Stimulated activated memory B cell treated with anti-CD40 and anti-IgM and Interleukin-4, amounts not matched to agents 10 μg/mL and 1 μg/mL and 100 μg/mL, for 72 hours (primary cell): ENCODE data around the gene STK11.
A peak's percentile ranks its signal among the peaks of the same experiment; 100 is the strongest.

ENCODE experiments used
- ATAC-seq: fragments of 150-1000 bp; cut with Tn5 transposase; 2 replicates; pipeline ENCODE4 v1.10.0; 2021
- H3K27ac Mint-ChIP-seq: one replicate; pipeline ENCODE4 v1.8.0; 2022; ENCODE audit warnings: mild to moderate bottlenecking, mixed read lengths
- H3K27me3 Mint-ChIP-seq: one replicate; pipeline ENCODE4 v1.8.0; 2022; ENCODE audit warnings: mixed read lengths
- H3K36me3 Mint-ChIP-seq: one replicate; pipeline ENCODE4 v1.8.0; 2022; ENCODE audit warnings: mixed read lengths
- H3K4me1 Mint-ChIP-seq: one replicate; pipeline ENCODE4 v1.8.0; 2022; ENCODE audit warnings: mixed read lengths
- H3K4me3 Mint-ChIP-seq: one replicate; pipeline ENCODE4 v1.8.0; 2022; ENCODE audit warnings: mild to moderate bottlenecking, moderate library complexity, mixed read lengths
- H3K9me3 Mint-ChIP-seq: one replicate; pipeline ENCODE4 v1.8.0; 2022; ENCODE audit warnings: mixed read lengths

Gene STK11

GRCh38 chr19:1262623-1263123 is 57.1 kb downstream of the STK11 start:
- ATAC-seq, result no peak
- Mint-ChIP-seq H3K27ac (peak overlapping the region; percentile 97), H3K9me3 (no peaks in the 10 kb centered on the region), H3K4me1 (peaks cover 81% of the 10 kb centered on the region), H3K36me3 (peaks cover 12% of the 10 kb centered on the region), H3K4me3 (peak overlapping the region; percentile 81), H3K27me3 (no peaks in the 10 kb centered on the region)

GRCh38 chr19:1263188-1263587 is 57.6 kb downstream of the STK11 start:
- Mint-ChIP-seq H3K36me3 (peaks cover 7% of the 10 kb centered on the region), H3K27me3 (no peaks in the 10 kb centered on the region), H3K27ac (peak overlapping the region; percentile 97), H3K4me3 (peak overlapping the region; percentile 81), H3K4me1 (peaks cover 81% of the 10 kb centered on the region), H3K9me3 (no peaks in the 10 kb centered on the region)
- ATAC-seq, result no peak

GRCh38 chr19:1264801-1265614 is 59.4 kb downstream of the STK11 start:
- Mint-ChIP-seq H3K27me3 (no peaks in the 10 kb centered on the region), H3K4me1 (peaks cover 78% of the 10 kb centered on the region), H3K36me3 (peaks cover 9% of the 10 kb centered on the region), H3K27ac (peak overlapping the region; percentile 97), H3K4me3 (peak overlapping the region; percentile 74), H3K9me3 (no peaks in the 10 kb centered on the region)
- peak; percentile 37 for ATAC-seq

GRCh38 chr19:1265615-1266128 is 60.1 kb downstream of the STK11 start:
- peaks cover 15% of the 10 kb centered on the region for H3K36me3 Mint-ChIP-seq
- no peaks in the 10 kb centered on the region for H3K9me3 Mint-ChIP-seq
- H3K27me3 Mint-ChIP-seq, result no peaks in the 10 kb centered on the region
- peak overlapping the region; percentile 74 for H3K4me3 Mint-ChIP-seq
- peaks cover 81% of the 10 kb centered on the region for H3K4me1 Mint-ChIP-seq
- H3K27ac Mint-ChIP-seq, result peak overlapping the region; percentile 97
- peak; percentile 2 for ATAC-seq

- ATAC-seq, result peak; percentile 66
- Mint-ChIP-seq H3K27me3 (no peaks in the 10 kb centered on the region), H3K4me3 (peak overlapping the region; percentile 73), H3K27ac (peak overlapping the region; percentile 97), H3K36me3 (peaks cover 22% of the 10 kb centered on the region), H3K9me3 (no peaks in the 10 kb centered on the region), H3K4me1 (peaks cover 82% of the 10 kb centered on the region)
Observed at GRCh38 chr19:1266129-1266915, 60.7 kb downstream of the STK11 start.

GRCh38 chr19:1266916-1267476 is 61.4 kb downstream of the STK11 start:
- ATAC-seq, result peak; percentile 2
- H3K27me3 Mint-ChIP-seq, result no peaks in the 10 kb centered on the region
- no peaks in the 10 kb centered on the region for H3K9me3 Mint-ChIP-seq
- H3K4me1 Mint-ChIP-seq, result peaks cover 82% of the 10 kb centered on the region
- peak overlapping the region; percentile 97 for H3K27ac Mint-ChIP-seq
- H3K36me3 Mint-ChIP-seq, result peaks cover 29% of the 10 kb centered on the region
- H3K4me3 Mint-ChIP-seq, result peak overlapping the region; percentile 73

- no peaks in the 10 kb centered on the region for H3K9me3 Mint-ChIP-seq
- no peaks in the 10 kb centered on the region for H3K27me3 Mint-ChIP-seq
- peaks cover 35% of the 10 kb centered on the region for H3K36me3 Mint-ChIP-seq
- no peak for ATAC-seq
- H3K27ac Mint-ChIP-seq, result peak overlapping the region; percentile 97
- H3K4me1 Mint-ChIP-seq, result peaks cover 78% of the 10 kb centered on the region
- peak overlapping the region; percentile 69 for H3K4me3 Mint-ChIP-seq
Observed at GRCh38 chr19:1267477-1268225, 62.1 kb downstream of the STK11 start.

- H3K36me3 Mint-ChIP-seq, result peaks cover 43% of the 10 kb centered on the region
- no peaks in the 10 kb centered on the region for H3K9me3 Mint-ChIP-seq
- H3K27me3 Mint-ChIP-seq, result no peaks in the 10 kb centered on the region
- ATAC-seq, result no peak
- peak overlapping the region; percentile 97 for H3K27ac Mint-ChIP-seq
- H3K4me1 Mint-ChIP-seq, result peaks cover 78% of the 10 kb centered on the region
- H3K4me3 Mint-ChIP-seq, result peak overlapping the region; percentile 84
Observed at GRCh38 chr19:1268226-1269064, 62.9 kb downstream of the STK11 start.

- ATAC-seq, result peak; percentile 80
- H3K4me3 Mint-ChIP-seq, result peak within 1 kb of the TSS; percentile 84
- peaks cover 81% of the 10 kb centered on the region for H3K4me1 Mint-ChIP-seq
- H3K36me3 Mint-ChIP-seq, result peaks cover 49% of the 10 kb centered on the region
- no peaks in the 10 kb centered on the region for H3K9me3 Mint-ChIP-seq
- H3K27ac Mint-ChIP-seq, result peak within 1 kb of the TSS; percentile 97
- H3K27me3 Mint-ChIP-seq, result no peaks in the 10 kb centered on the region
Observed at GRCh38 chr19:1269065-1269477, 63.5 kb downstream of the STK11 start, which contains the start of gene CIRBP. CIRBP (plus strand) TSS chr19:1269332; CDS start chr19:1270934, 1,602 bp downstream.

- Mint-ChIP-seq H3K4me3 (peak overlapping the region; percentile 84), H3K36me3 (peaks cover 48% of the 10 kb centered on the region), H3K27ac (peak overlapping the region; percentile 97), H3K27me3 (no peaks in the 10 kb centered on the region), H3K9me3 (no peaks in the 10 kb centered on the region), H3K4me1 (peaks cover 77% of the 10 kb centered on the region)
- ATAC-seq, result peak; percentile 22
Observed at GRCh38 chr19:1269478-1270212, 64.1 kb downstream of the STK11 start.

GRCh38 chr19:1270213-1270853 is 64.8 kb downstream of the STK11 start:
- Mint-ChIP-seq H3K9me3 (no peaks in the 10 kb centered on the region), H3K27me3 (no peaks in the 10 kb centered on the region), H3K4me3 (peak overlapping the region; percentile 84), H3K4me1 (peaks cover 70% of the 10 kb centered on the region), H3K27ac (peak overlapping the region; percentile 59), H3K36me3 (peaks cover 51% of the 10 kb centered on the region)
- no peak for ATAC-seq

- no peaks in the 10 kb centered on the region for H3K27me3 Mint-ChIP-seq
- H3K27ac Mint-ChIP-seq, result peak overlapping the region; percentile 59
- no peaks in the 10 kb centered on the region for H3K9me3 Mint-ChIP-seq
- H3K4me1 Mint-ChIP-seq, result peaks cover 63% of the 10 kb centered on the region
- no peak for ATAC-seq
- H3K36me3 Mint-ChIP-seq, result peaks cover 52% of the 10 kb centered on the region
- peak overlapping the region; percentile 84 for H3K4me3 Mint-ChIP-seq
Observed at GRCh38 chr19:1270854-1271527, 65.4 kb downstream of the STK11 start.
